ENCODE measurements around the gene CLIC6.
A peak's percentile ranks its signal among the peaks of the same experiment; 100 is the strongest.

DNA sequence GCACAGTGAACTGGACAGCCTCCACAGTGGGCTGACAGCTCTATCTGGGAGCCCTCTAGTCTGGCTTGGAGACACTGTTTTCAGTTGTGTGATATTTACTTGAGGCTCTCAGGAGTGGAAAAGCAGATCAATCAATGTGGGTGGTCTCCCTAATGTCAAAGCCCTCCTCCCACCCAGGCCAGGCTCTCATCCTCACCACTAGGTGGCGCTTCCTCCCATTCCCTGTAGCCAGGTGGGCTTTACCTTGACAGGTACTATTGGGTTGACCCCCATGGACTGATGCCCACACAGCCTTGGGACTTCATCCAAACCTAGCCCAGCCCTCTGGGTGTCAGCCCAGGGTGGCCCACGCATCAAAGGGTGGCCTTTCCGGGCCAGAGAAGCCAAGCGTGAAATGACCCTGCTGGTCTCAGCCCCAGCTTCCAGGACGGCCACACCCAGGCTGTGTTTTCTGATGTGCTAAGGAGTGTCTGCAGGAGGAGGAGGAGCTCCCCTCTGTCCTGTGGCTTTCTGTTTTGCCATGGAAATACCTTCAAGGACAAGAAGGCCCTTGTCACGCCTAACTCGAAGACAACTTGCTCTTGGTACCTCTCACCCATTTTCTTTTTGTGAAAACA, 54.0 kb downstream of the CLIC6 start:
- TF ChIP-seq EZH2phosphoT487 (IDR thresholded peaks at IDR 0.05; ENCODE audit: unreplicated experiment) (no peak), CTCF (conservative IDR thresholded peaks at IDR 0.05; ENCODE audit: low read depth in 2 of 2) (peak; percentile 87), ZNF462 (CRISPR knock-in tag; IDR thresholded peaks at IDR 0.05) (no peak)

Measured in GM23338 (cell line).